Coronary artery (tissue), 2 donors: ENCODE measurements around the gene TSPYL6.
"Not testable (repeated sequence)": the region's sequence is repeated elsewhere in the genome, so short reads cannot be mapped to it uniquely, and the experiment has no call there.

Source experiments
- DNase-seq: peaks from one replicate; pipeline ENCODE4 v3.0.0-alpha.2; 2017; ENCODE audit warnings: low spot score
- H3K27ac ChIP-seq, 2 donors: fragments of 200-600 bp; sonication (generic); one replicate each; pipeline ENCODE4 v1.5.1; 2016 to 2019
- H3K4me3 ChIP-seq: fragments of 200-600 bp; sonication (generic); 2 replicates; pipeline ENCODE4 v1.5.1; 2016; ENCODE audit warnings: mild to moderate bottlenecking, moderate library complexity
- CTCF ChIP-seq: fragments of 200-600 bp; sonication (generic); IDR thresholded peaks from one replicate; pipeline ENCODE4 v1.5.1; 2019; ENCODE audit warnings: antibody characterized with exemption

The TSPYL6 gene

GRCh38 chr2:54271189-54271588 lies 15.2 kb upstream of the TSPYL6 start:
- DNase-seq, result no peak
- no peak for TF ChIP-seq CTCF
- Histone ChIP-seq H3K4me3 (no peak overlapping the region), H3K27ac (no peak overlapping the region)

DNA sequence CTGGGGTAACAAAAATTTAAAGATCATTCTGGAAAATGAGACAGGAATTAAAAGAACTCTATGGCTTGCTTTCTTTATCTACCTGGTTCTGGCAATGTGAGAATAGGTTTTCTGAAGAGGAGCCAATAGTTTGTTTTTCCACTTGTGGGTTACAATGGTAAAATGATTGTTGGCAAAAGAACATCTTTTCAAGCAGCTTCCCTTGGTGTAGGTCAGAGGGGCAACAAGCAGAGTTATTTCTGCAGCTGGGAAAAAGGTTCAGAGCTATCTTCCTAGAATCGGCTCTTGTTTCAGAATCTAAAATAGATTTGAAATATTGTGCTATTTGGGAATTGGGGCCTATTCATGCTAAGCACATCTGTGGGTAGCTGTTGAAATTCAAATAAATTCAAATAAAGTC lies 11.5 kb upstream of the TSPYL6 start:
- DNase-seq, result no peak
- Histone ChIP-seq H3K27ac (no peak overlapping the region), H3K4me3 (no peak overlapping the region)
- TF ChIP-seq CTCF, result no peak

- H3K27ac ChIP-seq, DNase-seq, H3K4me3 ChIP-seq: not testable (repeated sequence)
These were observed 9.1 kb upstream of the TSPYL6 start for GRCh38 chr2:54265081-54265480.

DNA sequence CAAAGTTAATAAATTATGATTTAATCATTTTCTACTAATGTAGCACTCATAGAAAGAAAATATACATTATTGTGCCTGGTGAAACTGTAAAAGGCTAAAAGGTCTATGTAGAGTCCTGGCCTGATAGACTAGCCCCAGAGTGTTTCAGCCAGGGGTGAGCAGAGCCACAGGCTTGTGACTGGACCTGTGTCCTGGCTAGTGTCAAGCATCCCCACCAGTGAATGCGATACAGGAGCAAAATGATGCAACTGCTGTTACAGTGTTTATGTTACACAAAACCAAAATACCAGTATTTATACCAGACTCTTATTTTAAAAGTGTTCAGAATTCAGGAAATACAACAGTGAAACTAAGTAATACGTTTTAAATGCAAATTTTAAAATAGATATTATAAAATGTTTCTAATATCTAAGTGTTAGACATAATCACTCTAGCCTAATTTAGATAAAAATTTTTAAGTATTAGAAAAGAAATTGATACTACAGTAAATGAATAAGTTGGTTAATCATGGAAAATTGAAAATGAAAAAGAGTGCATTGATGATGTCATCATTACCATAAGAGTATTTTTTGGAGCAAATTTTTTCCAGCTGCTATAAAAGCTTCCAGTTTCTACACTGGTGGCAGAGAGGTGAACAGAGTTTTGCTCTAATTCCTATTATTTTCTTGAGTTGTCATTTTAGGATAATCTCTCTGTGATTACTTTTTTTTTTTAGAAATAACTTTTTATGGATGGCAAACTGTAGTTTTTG lies 6.2 kb upstream of the TSPYL6 start:
- Histone ChIP-seq H3K4me3 (no peak overlapping the region), H3K27ac (peak overlapping the region in 1 of 2 donors; percentile 16)
- TF ChIP-seq CTCF, result no peak
- DNase-seq, result no peak

DNA sequence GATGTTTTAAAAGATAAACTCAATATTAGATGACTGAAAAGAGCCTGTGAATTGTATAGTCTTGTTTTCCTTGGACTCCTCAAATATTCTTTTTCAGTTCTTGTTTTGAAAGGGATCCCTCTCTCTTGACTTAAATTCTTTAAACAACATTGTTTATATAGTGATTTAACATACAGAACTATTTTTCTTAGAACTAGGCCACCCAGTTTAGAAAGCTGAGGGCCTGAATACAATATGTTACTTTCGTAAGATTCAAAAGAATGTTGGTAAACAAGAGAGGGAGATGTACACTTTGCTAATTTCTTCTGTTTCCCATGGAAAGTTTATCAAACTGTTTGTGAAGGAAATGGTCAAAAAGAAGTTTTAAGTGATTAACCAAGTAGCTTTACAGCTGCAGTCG lies 5.5 kb upstream of the TSPYL6 start:
- peak overlapping the region in 1 of 2 donors; percentile 16 for H3K27ac ChIP-seq
- no peak overlapping the region for H3K4me3 ChIP-seq
- no peak for TF ChIP-seq CTCF
- no peak for DNase-seq

GRCh38 chr2:54260241-54260595 lies 4.2 kb upstream of the TSPYL6 start:
- DNase-seq, result no peak
- no peak overlapping the region for H3K4me3 ChIP-seq
- no peak overlapping the region for H3K27ac ChIP-seq
- TF ChIP-seq CTCF, result no peak

- TF ChIP-seq CTCF, result no peak
These were observed 3.6 kb upstream of the TSPYL6 start for GRCh38 chr2:54259413-54260240.

More at GRCh38 chr2:54259413-54260240, 3.6 kb upstream of the TSPYL6 start:
- no peak for DNase-seq
- Histone ChIP-seq H3K27ac (no peak overlapping the region), H3K4me3 (no peak overlapping the region)
